ENCODE measurements around the gene ANKHD1. TPM values are rescaled to one million over a fixed set of nuclear protein-coding genes. Genes with fewer than 3 reads are reported as not detected.
A peak's percentile ranks its signal among the peaks of the same experiment; 100 is the strongest.

The ANKHD1 gene
- total and polyA plus RNA-seq, 9 of the 15 experiments (the other 6 are each of a cell fraction or from before 2014, with no cell fraction given) = 38.9 to 138 (median 78.7) TPM

DNA sequence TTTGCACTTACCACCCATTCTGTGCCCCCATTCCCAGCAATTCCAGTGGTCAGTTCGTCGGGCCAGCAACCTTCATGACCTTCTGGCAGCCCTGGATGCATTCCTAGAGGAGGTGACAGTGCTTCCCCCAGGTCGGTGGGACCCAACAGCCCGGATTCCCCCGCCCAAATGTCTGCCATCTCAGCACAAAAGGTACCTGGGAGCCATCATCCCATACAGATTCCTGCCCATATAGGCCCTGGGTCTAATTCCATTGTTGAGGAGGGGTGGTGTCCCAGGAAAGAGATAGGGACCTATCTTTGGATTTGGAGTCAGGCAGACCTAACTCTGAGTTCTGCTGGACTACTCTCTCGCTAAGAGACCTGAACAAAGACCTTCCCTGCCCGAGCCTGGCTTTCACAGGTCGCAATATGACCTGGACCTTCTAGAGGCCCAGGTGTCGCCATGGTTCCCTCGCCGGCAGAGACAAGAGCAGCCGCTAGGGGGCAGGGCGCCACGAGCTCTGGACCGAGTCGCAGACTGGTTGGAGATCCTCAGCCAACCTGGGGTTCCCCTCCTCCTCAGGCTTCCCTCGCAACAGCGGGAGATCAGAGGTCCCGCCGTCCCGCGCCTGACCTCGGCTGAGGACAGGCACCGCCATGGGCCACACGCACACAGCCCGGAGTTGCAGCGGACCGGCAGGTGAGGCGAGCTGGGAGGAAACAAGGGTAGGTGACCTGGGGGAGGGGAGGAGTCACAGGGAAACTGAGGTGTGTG is 38.6 kb upstream of the ANKHD1 start (continued):
- TF ChIP-seq DEAF1 (CRISPR knock-in tag; IDR thresholded peaks at IDR 0.05) (peak; percentile 28; the same call in 1 of the 2 replicates), ZKSCAN1 (IDR thresholded peaks at IDR 0.05; ENCODE audit: low read depth, low read length) (no peak), HBP1 (CRISPR knock-in tag; IDR thresholded peaks at IDR 0.05) (no peak), HMG20B (CRISPR knock-in tag; IDR thresholded peaks at IDR 0.05) (no peak), CREB1 (IDR thresholded peaks at IDR 0.05) (no peak), CREB1 (CRISPR knock-in tag; IDR thresholded peaks at IDR 0.05) (peak; percentile 31; the same call in 1 of the 2 replicates), MBD1 (CRISPR knock-in tag; IDR thresholded peaks at IDR 0.05) (no peak), TAF1 (IDR thresholded peaks at IDR 0.05; ENCODE audit: control insufficient read depth, extremely low read depth, insufficient read depth, low read length, severe bottlenecking) (no peak), CC2D1A (IDR thresholded peaks at IDR 0.05) (no peak), ZNF57 (CRISPR knock-in tag; IDR thresholded peaks at IDR 0.05) (no peak), ZBTB1 (CRISPR knock-in tag; IDR thresholded peaks at IDR 0.05; ENCODE audit: borderline replicate concordance, low read depth) (no peak)
- TF ChIP-seq, protein P1, sequence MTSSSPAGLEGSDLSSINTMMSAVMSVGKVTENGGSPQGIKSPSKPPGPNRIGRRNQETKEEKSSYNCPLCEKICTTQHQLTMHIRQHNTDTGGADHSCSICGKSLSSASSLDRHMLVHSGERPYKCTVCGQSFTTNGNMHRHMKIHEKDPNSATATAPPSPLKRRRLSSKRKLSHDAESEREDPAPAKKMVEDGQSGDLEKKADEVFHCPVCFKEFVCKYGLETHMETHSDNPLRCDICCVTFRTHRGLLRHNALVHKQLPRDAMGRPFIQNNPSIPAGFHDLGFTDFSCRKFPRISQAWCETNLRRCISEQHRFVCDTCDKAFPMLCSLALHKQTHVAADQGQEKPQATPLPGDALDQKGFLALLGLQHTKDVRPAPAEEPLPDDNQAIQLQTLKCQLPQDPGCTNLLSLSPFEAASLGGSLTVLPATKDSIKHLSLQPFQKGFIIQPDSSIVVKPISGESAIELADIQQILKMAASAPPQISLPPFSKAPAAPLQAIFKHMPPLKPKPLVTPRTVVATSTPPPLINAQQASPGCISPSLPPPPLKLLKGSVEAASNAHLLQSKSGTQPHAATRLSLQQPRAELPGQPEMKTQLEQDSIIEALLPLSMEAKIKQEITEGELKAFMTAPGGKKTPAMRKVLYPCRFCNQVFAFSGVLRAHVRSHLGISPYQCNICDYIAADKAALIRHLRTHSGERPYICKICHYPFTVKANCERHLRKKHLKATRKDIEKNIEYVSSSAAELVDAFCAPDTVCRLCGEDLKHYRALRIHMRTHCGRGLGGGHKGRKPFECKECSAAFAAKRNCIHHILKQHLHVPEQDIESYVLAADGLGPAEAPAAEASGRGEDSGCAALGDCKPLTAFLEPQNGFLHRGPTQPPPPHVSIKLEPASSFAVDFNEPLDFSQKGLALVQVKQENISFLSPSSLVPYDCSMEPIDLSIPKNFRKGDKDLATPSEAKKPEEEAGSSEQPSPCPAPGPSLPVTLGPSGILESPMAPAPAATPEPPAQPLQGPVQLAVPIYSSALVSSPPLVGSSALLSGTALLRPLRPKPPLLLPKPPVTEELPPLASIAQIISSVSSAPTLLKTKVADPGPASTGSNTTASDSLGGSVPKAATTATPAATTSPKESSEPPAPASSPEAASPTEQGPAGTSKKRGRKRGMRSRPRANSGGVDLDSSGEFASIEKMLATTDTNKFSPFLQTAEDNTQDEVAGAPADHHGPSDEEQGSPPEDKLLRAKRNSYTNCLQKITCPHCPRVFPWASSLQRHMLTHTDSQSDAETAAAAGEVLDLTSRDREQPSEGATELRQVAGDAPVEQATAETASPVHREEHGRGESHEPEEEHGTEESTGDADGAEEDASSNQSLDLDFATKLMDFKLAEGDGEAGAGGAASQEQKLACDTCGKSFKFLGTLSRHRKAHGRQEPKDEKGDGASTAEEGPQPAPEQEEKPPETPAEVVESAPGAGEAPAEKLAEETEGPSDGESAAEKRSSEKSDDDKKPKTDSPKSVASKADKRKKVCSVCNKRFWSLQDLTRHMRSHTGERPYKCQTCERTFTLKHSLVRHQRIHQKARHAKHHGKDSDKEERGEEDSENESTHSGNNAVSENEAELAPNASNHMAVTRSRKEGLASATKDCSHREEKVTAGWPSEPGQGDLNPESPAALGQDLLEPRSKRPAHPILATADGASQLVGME (CRISPR knock-in tag; IDR thresholded peaks at IDR 0.05) = no peak
- TF ChIP-seq, protein P2, sequence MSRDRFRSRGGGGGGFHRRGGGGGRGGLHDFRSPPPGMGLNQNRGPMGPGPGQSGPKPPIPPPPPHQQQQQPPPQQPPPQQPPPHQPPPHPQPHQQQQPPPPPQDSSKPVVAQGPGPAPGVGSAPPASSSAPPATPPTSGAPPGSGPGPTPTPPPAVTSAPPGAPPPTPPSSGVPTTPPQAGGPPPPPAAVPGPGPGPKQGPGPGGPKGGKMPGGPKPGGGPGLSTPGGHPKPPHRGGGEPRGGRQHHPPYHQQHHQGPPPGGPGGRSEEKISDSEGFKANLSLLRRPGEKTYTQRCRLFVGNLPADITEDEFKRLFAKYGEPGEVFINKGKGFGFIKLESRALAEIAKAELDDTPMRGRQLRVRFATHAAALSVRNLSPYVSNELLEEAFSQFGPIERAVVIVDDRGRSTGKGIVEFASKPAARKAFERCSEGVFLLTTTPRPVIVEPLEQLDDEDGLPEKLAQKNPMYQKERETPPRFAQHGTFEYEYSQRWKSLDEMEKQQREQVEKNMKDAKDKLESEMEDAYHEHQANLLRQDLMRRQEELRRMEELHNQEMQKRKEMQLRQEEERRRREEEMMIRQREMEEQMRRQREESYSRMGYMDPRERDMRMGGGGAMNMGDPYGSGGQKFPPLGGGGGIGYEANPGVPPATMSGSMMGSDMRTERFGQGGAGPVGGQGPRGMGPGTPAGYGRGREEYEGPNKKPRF (IDR thresholded peaks at IDR 0.05; ENCODE audit: low read depth, low read length) = no peak
